ENCODE data around the gene CIAO1. TPM values are rescaled to one million over a fixed set of nuclear protein-coding genes. Genes with fewer than 3 reads are reported as not detected.

CIAO1 gene
- total and polyA plus RNA-seq, 2 of the 13 experiments (the other 11 are each of a cell fraction or from before 2014, with no cell fraction given), result 99.3 to 120 TPM

DNA sequence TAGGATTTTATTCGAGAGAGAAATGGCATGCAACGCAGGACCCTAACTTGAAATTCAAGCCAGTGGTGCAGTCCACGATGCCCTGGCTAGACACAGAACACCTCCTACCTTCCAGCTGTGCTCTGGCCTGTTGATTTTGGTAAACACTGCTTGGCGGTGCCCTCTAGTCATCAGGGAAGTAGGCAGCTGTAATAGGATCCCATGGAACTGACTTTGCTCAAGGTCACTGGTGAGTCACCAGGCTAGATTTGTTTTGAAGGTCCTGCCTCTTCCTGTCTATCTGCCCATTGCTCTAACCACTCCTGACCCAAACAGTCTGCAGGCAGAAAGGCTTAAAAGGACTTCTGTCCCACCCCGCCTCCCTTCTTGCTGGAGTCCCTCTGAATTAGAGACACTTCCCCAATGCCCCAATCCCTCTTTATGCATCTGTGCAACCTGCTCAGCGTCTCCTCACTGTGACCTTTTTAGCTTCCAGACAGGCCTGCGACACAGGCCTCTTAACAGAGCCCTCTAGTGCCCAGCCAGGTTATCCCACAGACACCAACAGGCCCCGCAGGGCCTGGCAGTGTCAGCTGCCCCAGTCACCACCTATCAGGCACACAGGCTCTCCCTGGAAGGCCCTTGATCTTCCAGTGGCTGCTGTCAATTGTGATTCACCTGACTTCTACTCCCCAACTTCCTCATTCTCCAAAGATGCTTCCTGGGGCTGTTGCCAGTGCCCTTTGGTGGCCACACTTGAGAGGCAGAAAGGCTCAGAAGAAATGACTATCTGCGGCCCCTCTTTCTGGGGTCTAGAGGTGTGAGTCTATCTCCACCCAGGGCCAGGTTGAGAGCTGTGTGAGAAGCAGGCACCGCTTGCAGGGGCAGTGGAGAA lies 5.4 kb upstream of the CIAO1 start (continued):
- no peak; the same call in none of the 2 replicates for TF ChIP-seq NFYC (CRISPR knock-in tag; IDR thresholded peaks at IDR 0.05)
- TF ChIP-seq AGO2 (optimal IDR thresholded peaks at IDR 0.05; ENCODE audit: low read depth, low read length), result peak; percentile 35
- no peak for TF ChIP-seq DNMT1 (CRISPR knock-in tag; IDR thresholded peaks at IDR 0.05)
- TF ChIP-seq, protein P1, sequence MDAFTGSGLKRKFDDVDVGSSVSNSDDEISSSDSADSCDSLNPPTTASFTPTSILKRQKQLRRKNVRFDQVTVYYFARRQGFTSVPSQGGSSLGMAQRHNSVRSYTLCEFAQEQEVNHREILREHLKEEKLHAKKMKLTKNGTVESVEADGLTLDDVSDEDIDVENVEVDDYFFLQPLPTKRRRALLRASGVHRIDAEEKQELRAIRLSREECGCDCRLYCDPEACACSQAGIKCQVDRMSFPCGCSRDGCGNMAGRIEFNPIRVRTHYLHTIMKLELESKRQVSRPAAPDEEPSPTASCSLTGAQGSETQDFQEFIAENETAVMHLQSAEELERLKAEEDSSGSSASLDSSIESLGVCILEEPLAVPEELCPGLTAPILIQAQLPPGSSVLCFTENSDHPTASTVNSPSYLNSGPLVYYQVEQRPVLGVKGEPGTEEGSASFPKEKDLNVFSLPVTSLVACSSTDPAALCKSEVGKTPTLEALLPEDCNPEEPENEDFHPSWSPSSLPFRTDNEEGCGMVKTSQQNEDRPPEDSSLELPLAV (CRISPR knock-in tag; conservative IDR thresholded peaks at IDR 0.05; ENCODE audit: low read depth), result no peak
- peak; percentile 93 for TF ChIP-seq GATAD2A (CRISPR knock-in tag; IDR thresholded peaks at IDR 0.05)
- no peak for TF ChIP-seq JDP2 (CRISPR knock-in tag; IDR thresholded peaks at IDR 0.05; ENCODE audit: borderline replicate concordance)
- TF ChIP-seq, protein P2, sequence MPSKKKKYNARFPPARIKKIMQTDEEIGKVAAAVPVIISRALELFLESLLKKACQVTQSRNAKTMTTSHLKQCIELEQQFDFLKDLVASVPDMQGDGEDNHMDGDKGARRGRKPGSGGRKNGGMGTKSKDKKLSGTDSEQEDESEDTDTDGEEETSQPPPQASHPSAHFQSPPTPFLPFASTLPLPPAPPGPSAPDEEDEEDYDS (CRISPR knock-in tag; IDR thresholded peaks at IDR 0.05), result peak; percentile 94
- TF ChIP-seq ZNF550 (CRISPR knock-in tag; IDR thresholded peaks at IDR 0.05; ENCODE audit: borderline replicate concordance), result no peak
- TF ChIP-seq RORA (CRISPR knock-in tag; IDR thresholded peaks at IDR 0.05), result no peak
- TF ChIP-seq HOXA9 (CRISPR knock-in tag; IDR thresholded peaks at IDR 0.05; ENCODE audit: borderline replicate concordance), result no peak
- TF ChIP-seq ZNF547 (CRISPR knock-in tag; IDR thresholded peaks at IDR 0.05), result peak; percentile 22; the same call in 1 of the 2 replicates
- TF ChIP-seq ZSCAN21 (CRISPR knock-in tag; IDR thresholded peaks at IDR 0.05; ENCODE audit: borderline replicate concordance), result no peak
- peak; percentile 86 for TF ChIP-seq ZSCAN29 (CRISPR knock-in tag; conservative IDR thresholded peaks at IDR 0.05)
- TF ChIP-seq ZMYM2 (CRISPR knock-in tag; IDR thresholded peaks at IDR 0.05), result no peak
- TF ChIP-seq, protein P3, sequence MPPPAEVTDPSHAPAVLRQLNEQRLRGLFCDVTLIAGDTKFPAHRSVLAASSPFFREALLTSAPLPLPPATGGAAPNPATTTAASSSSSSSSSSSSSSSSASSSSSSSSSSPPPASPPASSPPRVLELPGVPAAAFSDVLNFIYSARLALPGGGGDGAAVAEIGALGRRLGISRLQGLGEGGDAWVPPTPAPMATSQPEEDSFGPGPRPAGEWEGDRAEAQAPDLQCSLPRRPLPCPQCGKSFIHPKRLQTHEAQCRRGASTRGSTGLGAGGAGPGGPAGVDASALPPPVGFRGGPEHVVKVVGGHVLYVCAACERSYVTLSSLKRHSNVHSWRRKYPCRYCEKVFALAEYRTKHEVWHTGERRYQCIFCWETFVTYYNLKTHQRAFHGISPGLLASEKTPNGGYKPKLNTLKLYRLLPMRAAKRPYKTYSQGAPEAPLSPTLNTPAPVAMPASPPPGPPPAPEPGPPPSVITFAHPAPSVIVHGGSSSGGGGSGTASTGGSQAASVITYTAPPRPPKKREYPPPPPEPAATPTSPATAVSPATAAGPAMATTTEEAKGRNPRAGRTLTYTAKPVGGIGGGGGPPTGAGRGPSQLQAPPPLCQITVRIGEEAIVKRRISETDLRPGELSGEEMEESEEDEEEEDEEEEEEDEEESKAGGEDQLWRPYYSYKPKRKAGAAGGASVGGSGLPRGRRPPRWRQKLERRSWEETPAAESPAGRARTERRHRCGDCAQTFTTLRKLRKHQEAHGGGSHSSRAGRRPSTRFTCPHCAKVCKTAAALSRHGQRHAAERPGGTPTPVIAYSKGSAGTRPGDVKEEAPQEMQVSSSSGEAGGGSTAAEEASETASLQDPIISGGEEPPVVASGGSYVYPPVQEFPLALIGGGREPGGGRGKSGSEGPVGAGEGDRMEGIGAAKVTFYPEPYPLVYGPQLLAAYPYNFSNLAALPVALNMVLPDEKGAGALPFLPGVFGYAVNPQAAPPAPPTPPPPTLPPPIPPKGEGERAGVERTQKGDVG (CRISPR knock-in tag; IDR thresholded peaks at IDR 0.05; ENCODE audit: borderline replicate concordance), result no peak
- peak; percentile 71 for TF ChIP-seq KDM5A (IDR thresholded peaks at IDR 0.05; ENCODE audit: borderline replicate concordance, low read length)
- TF ChIP-seq, protein P4, sequence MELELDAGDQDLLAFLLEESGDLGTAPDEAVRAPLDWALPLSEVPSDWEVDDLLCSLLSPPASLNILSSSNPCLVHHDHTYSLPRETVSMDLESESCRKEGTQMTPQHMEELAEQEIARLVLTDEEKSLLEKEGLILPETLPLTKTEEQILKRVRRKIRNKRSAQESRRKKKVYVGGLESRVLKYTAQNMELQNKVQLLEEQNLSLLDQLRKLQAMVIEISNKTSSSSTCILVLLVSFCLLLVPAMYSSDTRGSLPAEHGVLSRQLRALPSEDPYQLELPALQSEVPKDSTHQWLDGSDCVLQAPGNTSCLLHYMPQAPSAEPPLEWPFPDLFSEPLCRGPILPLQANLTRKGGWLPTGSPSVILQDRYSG (CRISPR knock-in tag; IDR thresholded peaks at IDR 0.05), result 0 out of 2 replicates have a peak, but pooled peaks have one; percentile 17
- TF ChIP-seq, protein P5, sequence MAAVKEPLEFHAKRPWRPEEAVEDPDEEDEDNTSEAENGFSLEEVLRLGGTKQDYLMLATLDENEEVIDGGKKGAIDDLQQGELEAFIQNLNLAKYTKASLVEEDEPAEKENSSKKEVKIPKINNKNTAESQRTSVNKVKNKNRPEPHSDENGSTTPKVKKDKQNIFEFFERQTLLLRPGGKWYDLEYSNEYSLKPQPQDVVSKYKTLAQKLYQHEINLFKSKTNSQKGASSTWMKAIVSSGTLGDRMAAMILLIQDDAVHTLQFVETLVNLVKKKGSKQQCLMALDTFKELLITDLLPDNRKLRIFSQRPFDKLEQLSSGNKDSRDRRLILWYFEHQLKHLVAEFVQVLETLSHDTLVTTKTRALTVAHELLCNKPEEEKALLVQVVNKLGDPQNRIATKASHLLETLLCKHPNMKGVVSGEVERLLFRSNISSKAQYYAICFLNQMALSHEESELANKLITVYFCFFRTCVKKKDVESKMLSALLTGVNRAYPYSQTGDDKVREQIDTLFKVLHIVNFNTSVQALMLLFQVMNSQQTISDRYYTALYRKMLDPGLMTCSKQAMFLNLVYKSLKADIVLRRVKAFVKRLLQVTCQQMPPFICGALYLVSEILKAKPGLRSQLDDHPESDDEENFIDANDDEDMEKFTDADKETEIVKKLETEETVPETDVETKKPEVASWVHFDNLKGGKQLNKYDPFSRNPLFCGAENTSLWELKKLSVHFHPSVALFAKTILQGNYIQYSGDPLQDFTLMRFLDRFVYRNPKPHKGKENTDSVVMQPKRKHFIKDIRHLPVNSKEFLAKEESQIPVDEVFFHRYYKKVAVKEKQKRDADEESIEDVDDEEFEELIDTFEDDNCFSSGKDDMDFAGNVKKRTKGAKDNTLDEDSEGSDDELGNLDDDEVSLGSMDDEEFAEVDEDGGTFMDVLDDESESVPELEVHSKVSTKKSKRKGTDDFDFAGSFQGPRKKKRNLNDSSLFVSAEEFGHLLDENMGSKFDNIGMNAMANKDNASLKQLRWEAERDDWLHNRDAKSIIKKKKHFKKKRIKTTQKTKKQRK (IDR thresholded peaks at IDR 0.05; ENCODE audit: low read length), result no peak
- no peak for TF ChIP-seq HOXA7 (CRISPR knock-in tag; IDR thresholded peaks at IDR 0.05)

All from HepG2 (cell line).